Measurements from ENCODE around the gene ASNSD1.
"Not testable (repeated sequence)": the region's sequence is repeated elsewhere in the genome, so short reads cannot be mapped to it uniquely, and the experiment has no call there.

ASNSD1 gene

DNA sequence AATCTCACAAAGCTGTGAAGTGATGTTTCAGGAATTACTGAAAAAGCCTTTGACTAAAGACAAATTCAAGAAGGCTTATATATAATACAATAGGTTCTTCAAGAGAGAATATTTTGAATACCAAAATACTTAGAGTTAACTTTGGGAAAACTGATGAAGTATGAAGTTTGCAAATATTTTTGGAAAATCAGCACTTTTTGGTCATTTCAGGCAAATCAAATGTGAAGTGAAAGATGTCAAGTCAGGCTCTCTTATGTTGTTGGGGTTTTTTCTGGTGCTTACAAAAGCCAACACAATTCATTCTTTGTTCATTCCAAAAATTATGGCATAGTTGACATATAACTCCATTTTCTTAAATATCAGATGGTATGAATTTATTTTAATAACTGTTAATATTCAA is 14.7 kb upstream of the ASNSD1 start:
- DNase-seq: no peak

DNA sequence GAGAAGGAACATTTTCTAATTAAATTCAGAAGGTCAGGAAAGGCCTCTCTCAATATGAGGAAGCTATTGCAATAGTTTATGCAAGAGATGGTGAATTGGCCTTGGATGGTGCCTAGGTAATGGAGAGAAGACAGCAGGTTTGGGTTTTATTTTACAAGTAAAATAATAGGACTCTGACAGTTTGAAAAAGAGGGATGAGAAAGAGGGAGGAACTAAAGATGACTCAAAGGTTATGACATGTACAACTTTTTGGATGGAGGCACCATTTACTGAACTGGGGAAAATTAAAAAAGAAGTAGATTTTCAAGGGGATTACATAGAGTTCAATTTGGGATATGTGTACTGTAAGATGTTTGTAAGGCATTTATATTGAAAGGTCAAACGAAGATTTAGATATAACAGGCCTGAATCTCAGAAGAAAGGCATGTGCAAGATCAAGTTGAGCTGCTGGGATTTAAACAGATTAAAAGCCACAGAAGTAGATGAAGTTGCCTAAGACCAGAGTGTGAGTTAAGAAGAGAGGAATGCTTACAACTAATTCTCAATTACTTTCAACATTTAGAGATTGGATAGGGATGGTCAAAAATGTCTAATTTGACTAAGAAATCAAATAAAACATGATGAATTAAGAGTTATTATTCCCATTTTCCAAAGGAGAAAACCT is 12.3 kb upstream of the ASNSD1 start:
- no peak for DNase-seq

DNA sequence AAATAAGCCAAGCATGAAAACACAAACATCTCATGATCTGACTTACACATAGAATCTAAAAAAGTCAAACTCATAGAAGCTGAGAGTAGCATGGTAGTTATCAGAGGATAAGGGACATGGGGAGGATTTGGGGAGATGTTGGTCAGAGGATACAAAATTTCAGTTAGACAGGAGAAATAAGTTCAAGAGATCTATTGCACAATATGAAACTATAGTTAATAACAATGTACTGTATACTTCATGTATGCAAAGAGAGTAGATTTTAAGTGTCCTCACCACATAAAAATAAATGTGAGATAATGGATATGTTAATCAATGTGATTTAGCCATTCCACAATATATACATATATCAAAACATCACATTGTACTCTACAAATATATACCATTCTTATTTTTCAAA is 10.0 kb upstream of the ASNSD1 start:
- no peak for DNase-seq

DNA sequence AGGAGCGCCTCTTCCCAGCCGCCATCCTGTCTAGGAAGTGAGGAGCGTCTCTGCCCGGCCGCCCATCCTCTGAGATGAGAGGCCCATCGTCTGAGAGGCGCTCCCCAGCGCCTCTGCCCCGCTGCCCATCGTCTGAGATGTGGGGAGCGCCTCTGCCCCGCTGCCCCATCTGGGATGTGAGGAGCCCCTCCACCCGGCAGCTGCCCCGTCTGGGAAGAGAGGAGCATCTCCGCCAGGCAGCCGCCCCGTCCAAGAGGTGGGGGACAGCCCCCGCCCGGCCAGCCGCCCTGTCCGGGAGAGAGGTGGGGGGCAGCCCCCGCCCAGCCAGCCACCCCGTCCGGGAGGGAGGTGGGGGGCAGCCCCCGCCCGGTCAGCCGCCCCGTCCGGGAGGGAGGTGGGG is 7.8 kb upstream of the ASNSD1 start:
- DNase-seq: not testable (repeated sequence)

DNA sequence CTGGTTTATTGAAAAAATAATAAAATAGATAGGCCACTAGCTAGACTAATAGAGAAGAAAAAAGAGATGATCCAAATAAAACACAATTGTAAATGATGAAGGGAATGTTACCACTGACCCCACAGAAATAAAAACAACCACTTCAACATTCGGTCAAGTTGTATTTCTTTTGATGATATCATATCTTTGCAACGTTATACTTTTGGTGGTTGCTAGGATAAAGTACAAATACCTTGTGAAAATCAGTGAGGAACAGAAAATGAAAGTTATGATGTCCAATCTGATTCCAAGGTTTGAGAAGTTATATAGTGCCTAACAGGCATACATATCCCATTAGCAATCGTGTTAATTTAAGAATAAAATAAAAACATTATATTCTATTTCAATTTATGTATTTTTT is 6.6 kb upstream of the ASNSD1 start:
- no peak for DNase-seq

DNA sequence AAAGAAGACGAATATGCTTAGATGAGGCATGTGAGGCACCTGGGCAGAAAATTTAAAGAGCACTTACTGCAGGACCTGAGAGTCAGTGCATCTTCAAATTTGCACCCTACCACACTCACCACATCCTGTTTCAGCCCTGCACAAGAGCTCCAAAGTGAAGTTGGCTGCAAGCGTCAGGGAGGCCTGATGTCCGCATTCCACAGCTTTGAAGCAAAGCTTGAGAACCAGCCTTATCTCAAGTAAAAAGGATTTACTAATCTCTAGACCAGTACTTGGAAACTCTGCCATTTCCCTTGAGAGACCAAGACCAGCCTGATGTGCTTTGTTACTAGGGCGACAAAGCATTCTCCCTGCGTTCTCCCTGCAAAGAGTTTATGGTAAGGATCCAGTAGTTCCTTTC is 3.4 kb upstream of the ASNSD1 start:
- DNase-seq: no peak

DNA sequence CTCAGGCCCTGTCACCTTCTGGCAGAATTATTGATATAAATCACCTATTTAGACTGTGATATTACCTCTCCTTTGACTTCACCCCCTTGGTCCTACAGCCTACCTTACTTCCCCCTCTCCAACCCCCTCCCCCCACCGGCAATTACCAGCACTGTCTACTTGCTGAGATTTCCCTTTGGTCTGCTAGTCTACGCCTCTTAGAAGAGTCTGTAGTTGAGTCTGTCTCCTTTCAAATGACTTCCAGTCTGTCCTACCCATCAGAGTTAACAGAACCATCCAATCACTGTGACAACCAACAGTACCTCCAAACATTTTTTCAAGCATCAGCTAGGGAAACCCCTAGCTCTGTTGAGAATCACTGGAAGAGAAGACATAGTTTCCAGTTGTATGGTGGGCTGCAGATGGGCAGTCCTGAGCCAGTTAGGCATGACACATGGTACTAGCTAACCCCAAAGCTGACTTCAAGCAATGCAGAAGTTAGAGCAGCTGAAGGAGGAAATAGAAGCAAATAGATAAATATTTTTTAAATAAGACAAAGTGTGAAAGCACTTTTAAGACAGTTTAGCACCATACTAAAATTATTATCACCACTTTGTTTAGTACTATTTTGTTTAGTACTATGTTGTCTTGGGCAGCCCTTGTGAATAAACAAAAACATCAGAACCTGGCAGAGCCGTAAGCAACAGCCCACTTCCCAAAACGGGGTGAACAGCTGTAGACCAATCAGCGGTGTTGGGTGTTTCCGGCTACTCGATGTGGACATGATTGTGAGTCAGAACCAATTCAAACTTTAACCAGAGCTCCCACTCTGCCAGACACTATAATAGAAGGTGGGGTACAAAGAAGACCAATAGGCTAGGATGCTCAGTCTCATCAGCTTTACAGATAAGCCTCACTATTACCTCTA is 2.7 kb upstream of the ASNSD1 start:
- DNase-seq: peak in 1 of 51 donors; percentile 8

DNA sequence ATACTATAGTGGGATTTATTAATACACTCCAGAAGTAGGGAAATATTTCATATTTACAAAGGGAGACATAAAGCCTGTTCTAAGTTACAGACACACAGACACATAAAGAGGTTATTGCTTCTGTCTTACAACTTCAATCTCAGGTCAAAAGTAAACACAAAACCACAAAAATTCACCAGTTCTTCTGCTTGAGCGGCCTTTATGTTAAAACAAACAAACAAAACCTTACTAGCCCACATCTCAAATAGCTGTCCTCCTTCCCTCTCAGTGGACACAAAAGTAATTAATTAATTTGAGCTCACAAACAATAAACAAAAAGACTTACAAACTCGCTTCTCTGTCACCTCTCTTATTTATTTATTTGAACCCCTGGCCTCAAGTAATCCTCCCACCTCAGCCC is 1.5 kb upstream of the ASNSD1 start:
- no peak for DNase-seq

DNA sequence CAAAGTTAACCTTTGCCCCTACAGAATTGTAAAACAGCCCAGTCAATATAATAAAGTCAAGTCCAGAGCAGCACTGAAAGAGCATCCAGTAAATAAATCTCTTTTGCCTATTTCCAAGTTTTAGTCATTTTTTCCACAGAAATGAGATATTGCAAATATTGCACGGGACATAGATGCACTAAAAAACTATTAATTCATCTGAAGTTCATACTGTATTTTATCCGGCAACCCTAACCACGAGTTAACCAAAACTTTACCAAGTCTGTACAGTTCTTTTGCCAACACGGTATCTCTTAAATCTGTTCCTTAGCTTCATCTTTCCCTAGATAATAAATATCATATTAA is 484 bp upstream of the ASNSD1 start:
- DNase-seq: no peak

DNA sequence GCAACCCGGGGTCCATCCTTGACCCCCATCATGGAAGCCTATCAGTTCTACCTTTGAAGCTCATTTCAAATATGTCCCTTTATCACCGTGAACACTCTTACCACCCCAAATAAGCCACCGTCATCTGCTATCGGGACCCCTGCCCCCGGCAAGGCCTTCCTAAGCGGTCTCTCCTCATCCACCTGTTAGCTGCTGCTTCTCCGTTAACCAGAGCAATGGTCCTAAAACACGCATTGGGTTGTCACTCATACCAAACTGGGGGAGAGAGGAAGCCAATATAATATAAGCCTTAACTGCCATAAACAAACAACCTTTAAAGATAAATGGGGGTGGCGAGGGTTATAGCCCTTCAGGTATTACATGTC is 680 bp downstream of the ASNSD1 start:
- peak in 1 of 51 donors; percentile 10 for DNase-seq

DNA sequence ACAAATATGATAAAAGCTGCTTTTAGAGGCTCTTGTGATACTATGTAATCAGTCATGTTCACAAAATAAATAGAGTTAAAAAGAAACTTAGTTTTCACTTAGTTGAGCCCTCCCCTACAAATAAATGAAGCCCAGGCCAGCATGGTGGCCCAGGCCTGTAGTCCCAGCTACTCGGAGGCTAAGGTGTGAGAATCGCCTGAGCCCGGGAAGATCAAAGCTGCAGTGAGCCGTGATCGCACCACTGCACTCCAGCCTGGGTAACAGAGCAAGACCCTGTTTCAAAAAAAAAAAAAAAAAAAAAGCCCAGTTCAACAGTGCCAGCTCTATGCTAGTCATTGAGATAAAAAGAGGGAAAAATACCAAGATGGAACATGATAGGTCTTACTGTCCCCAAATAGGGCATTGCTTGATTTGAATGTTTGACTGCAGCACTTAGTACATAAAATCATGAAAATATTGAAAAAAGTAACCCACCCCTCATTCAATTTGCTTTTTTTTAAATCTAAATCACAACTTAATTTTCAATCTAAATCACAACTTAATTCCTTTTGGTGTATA is 1.5 kb downstream of the ASNSD1 start:
- DNase-seq: no peak

DNA sequence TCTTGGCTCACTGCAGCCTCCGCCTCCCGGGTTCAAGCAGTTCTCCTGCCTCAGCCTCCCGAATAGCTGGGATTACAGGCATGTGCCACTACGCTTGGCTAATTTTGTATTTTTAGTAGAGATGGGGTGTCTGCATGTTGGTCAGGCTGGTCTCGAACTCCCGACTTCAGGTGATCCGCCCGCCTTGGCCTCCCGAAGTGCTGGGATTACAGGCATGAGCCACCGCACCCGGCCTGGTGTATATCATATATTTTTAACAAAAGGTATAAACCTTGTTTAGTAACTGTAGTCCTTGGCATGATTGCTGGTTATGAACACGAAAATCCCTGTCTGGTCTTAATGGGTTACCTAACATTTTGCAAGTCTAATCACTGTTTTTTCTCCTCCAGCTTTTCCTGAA is 2.1 kb downstream of the ASNSD1 start:
- DNase-seq: not testable (repeated sequence)

DNA sequence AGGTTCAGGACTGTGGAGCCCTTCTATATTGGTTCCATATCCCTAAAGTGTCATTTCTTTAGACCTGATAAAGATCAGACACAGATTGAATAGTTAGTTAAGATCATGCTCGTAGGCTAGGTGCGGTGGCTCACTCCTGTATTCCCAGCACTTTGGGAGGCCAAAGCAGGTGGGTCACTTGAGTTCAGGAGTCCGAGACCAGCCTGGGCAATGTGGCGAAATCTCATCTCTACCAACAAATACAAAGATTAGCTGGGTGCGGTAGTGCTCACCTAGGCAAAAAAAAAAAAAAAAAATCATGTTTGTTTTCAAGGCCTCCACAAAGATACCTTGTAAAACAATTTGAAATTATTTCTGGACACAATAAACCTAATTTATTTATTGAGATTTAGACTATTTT is 8.7 kb downstream of the ASNSD1 start:
- DNase-seq: no peak

DNA sequence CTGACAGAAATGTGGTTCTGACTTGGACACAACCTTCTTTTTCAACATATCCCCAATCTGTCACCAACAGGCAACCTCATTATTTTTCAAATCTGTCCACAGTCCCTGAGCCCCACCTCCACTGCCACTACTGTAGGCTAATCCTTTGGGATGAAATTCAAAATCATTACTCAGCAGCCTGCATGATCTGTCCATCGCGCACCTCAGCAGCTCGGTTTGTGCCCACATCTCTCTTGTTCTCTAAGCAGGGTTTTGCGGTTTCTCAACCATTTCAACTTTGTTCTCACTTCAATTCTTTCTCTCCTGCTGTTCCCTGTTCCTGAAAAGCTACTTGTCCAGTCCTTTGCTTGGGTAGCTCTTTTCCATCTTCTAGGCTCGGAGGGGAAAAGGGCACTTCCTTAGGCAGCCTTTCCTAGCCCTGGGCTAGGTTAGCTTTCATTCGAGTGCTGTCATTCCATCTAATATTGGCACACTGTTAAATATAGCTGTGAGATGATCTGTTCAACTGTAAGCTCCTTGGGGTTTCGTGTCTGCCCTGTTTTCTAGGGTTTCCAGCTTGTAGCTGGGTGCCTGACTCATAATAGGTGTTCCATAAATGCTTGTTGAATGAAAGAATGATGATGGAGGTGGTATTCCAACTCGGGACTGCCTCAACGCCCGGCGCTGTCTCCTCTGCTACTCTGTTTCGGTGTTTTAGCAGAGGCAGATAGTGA is 12.6 kb downstream of the ASNSD1 start:
- peak in 2 of 51 donors; percentile 21 to 56 for DNase-seq

DNA sequence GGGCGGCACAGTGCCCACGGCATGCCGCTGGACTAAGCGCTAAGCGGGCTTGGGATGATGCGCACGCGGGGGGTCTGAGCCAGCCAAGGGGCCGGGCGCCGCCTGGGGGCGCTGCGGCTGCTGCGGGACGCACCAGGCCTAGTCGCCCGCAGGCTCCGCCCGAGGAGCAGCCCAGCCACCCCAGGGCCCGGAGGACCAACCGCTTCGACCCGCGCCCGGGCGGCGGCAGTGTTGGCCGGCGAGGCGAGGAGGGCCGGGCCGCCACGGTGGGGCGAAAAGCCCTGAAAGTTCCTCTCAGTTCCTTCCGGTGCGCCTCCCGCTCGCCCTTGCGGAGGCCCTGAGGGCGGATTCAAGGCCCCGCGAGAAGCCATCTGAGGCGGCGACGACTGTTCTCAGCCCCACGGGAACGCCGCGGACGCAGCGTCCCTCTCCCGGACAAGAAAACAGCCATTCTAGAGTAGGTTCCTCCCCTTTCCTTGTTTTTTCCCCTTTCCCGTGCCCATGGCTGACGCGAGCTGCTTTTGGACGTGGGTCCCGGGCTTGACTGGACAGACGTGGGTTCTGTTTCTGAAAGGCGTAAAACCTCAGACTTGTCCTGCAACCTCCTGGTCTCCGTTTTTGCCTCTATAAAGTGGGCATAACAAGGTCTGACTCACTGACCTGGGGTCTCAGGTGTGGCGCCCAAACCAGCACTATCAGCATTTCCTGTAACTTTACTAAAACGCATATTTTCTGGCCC is 13.3 kb downstream of the ASNSD1 start, which contains the start of gene ANKAR:
ANKAR (plus strand) TSS at position 297 of the 739 bp plus-strand sequence. CDS start 1,821 bp downstream, outside the sequence.
- DNase-seq: peak in 50 of 51 donors; percentile 10 to 95 (median 79)

DNA sequence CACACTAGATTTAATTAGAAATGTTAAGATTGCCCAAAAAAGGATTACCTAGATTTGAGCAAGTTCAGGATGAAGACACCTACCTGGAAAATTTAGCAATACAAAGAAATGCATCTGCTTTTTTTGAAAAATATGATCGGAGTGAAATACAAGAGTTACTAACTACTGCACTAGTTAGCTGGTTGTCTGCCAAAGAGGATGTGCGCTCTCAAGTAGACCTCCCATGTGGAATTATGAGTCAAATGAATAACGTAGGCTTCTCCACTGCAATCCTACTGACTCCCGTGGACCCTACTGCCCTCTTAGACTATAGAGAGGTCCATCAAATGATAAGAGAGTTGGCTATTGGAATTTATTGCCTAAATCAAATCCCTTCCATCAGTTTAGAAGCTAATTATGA is 15.2 kb downstream of the ASNSD1 start:
- no peak for DNase-seq

DNA sequence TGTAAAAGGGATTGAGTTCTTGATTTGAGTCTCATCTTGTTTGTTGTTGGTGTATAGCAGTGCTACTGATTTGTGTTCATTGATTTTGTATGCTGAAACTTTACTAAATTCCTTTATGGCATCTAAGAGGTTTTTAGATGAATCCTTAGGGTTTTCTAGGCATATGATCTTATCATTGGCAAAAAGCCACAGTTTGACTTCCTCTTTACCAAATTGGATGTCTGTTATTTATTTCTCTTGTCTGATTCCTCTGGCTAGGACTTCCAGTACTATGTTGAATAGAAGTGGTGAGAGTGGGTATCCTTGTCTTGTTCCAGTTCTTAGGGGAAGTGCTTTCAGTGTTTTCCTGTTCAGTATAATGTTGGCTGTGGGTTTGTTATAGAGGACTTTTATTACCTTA is 18.0 kb downstream of the ASNSD1 start:
- no peak for DNase-seq

DNA sequence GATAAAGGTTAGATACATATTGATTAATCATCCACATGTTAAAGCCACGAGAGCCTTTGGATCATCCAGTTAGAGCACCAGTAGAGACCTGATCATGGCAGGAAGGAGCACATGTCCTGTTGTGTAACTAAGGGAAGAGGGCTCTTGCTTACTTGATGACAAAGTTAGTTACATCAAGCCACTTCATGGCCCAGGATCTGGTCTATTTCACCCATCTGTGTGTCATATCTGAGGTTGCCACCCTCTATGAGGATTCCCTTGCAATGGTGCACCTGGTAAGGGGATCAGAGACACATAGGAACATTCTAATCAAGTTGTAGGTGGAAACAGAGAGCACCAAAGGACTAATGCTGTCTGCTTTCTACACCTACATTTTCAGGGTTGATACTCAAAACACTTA is 19.9 kb downstream of the ASNSD1 start:
- no peak for DNase-seq

DNA sequence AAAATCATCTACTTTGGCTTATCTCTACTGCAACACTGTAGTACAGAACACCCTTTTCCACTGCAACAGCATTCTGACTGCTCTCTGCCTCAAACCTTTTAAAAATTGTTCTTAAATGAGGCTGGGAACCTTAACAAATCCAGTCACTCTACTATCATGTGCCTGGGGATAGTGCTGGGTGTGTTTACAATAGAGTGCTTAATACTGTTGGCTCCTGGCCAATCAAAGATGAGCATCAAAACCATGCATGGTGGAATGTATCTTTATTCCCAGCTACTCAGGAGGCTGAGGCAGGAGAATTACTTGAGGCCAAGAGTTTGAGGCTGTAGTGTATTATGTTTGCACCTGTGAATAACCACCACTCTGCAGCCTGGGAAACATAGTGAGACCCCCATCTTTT is 20.6 kb downstream of the ASNSD1 start:
- no peak for DNase-seq

DNA sequence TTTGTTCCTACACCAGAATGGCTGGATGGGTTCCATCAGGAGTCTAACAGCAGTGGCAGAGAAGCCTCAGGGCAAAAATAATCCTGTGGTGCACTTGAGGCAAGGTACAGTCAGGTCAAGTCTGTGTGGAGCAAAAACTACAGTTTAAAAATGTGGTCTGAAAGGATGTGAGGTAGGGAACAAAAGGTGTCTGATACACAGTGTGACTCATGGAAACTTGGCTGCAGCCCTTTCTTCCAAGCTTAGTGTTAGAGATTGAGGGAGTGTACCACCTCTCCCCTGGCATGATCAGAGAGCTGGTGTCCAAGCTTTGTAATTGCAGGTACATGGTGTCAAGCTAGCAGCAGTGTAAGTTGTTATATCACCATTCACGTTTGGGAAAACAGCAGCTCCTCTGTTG is 22.1 kb downstream of the ASNSD1 start:
- no peak for DNase-seq

DNA sequence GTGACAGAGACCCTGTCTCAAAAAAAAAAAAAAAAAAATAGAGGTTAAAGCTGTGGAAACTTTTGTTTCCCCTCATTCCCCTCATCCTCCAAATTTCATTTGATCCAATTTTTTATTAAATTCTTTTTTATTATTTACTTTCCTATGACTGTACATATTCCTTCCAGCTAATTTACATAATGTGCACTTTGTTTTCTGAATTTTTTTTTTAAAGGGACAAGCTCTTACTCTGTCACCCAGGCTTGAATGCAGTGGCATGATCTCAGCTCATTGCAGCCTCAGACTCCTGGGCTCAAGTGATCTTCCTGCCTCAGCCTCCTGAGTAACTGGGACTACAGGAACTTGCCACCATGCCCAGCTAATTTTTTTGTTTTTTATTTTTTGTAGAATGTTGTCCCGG is 23.6 kb downstream of the ASNSD1 start:
- DNase-seq: no peak

All from hypothalamus (tissue), 51 donors.